Measurements from ENCODE around the gene TRIL. TPM values are rescaled to one million over a fixed set of nuclear protein-coding genes. Genes with fewer than 3 reads are reported as not detected.

The TRIL gene, protein sequence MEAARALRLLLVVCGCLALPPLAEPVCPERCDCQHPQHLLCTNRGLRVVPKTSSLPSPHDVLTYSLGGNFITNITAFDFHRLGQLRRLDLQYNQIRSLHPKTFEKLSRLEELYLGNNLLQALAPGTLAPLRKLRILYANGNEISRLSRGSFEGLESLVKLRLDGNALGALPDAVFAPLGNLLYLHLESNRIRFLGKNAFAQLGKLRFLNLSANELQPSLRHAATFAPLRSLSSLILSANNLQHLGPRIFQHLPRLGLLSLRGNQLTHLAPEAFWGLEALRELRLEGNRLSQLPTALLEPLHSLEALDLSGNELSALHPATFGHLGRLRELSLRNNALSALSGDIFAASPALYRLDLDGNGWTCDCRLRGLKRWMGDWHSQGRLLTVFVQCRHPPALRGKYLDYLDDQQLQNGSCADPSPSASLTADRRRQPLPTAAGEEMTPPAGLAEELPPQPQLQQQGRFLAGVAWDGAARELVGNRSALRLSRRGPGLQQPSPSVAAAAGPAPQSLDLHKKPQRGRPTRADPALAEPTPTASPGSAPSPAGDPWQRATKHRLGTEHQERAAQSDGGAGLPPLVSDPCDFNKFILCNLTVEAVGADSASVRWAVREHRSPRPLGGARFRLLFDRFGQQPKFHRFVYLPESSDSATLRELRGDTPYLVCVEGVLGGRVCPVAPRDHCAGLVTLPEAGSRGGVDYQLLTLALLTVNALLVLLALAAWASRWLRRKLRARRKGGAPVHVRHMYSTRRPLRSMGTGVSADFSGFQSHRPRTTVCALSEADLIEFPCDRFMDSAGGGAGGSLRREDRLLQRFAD
- total RNA-seq (1 to 10 TPM; 1.1 to 5.9 (median 2.9) TPM), polyA plus RNA-seq (1 to 10 TPM in 1 of 2 donors, under 1 TPM in 1; 0.59 to 1.6 TPM)
- long read RNA-seq, donor 1, full-length matches to known transcripts = 3 of 3 reads
- long read RNA-seq, donor 1, partial matches to known transcripts = 0 of 3 reads
- long read RNA-seq, donor 1, other reads (novel, unspliced or antisense) = 0 of 3 reads
- long read RNA-seq, donor 2, full-length matches to known transcripts = 10 of 10 reads
- long read RNA-seq, donor 2, partial matches to known transcripts = 0 of 10 reads
- long read RNA-seq, donor 2, other reads (novel, unspliced or antisense) = 0 of 10 reads
- long read RNA-seq, donor 3, full-length matches to known transcripts = 10 of 10 reads
- long read RNA-seq, donor 3, partial matches to known transcripts = 0 of 10 reads
- long read RNA-seq, donor 3, other reads (novel, unspliced or antisense) = 0 of 10 reads

DNA sequence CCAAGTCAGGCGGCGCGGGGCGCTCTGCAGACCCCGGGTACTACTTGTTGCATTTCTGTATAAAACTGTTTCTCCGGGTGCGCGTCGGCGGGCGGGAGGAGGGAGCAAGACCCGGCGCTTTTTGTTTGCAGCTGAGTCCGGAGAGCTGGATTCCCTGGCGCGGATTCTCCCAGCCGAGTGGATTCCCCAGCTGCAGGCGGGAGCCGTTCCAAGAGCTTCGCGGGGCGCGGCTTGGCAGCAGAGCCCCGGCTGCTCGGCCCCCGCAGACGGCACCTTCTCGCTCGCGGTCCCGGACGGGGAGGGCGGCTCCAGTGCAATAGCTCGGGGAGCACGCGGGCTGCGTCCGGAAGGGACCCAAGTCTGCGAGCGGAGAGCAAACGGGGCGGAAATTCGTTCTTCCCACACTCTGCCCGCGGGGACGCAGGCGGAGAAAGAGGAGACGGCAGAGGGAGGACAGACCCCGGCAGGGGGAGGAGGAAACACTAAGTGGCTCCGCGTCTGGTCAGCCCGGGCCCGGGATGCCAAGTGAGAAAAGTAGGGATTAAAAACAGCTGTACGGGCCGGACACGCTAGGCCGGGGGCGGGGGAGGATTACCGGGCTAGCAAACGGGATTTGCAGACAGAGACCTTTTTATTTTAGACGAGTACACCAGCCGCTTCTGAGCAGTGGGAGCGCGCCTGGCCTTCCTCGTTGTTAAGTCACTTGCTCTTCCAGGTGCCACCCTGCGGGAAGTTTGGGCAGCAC is at the start of gene TRIL:
Gene TRIL (minus strand): TSS at position 96 of the 745 bp plus-strand sequence. CDS start 284 bp downstream, outside the sequence.
- Histone ChIP-seq H3K27me3 (peaks cover 0 to 60% (median 0%) of the 10 kb centered on the region in 7 donors), H3K9me3 (no peaks in the 10 kb centered on the region), H3K36me3 (no peaks in the 10 kb centered on the region), H3K4me1 (peaks cover 12 to 58% (median 40%) of the 10 kb centered on the region in 9 donors), H3K27ac (peak within 1 kb of the TSS; percentile 37 to 83 (median 69)), H3K4me3 (peak within 1 kb of the TSS; percentile 49 to 69 (median 62))
- intact Hi-C loops (cut with DNase I) = loop anchor here in 9 of 10 donors (5.0 to 10.0 kb wide), 6 partner anchors 34 to 274 kb away; no protein-coding TSS in a partner anchor
- 6 to 7% methylated on average over 66 of the region's 66 CpGs for WGBS, 2 donors
- TF ChIP-seq, protein P1, sequence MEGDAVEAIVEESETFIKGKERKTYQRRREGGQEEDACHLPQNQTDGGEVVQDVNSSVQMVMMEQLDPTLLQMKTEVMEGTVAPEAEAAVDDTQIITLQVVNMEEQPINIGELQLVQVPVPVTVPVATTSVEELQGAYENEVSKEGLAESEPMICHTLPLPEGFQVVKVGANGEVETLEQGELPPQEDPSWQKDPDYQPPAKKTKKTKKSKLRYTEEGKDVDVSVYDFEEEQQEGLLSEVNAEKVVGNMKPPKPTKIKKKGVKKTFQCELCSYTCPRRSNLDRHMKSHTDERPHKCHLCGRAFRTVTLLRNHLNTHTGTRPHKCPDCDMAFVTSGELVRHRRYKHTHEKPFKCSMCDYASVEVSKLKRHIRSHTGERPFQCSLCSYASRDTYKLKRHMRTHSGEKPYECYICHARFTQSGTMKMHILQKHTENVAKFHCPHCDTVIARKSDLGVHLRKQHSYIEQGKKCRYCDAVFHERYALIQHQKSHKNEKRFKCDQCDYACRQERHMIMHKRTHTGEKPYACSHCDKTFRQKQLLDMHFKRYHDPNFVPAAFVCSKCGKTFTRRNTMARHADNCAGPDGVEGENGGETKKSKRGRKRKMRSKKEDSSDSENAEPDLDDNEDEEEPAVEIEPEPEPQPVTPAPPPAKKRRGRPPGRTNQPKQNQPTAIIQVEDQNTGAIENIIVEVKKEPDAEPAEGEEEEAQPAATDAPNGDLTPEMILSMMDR (IDR thresholded peaks at IDR 0.05) = peak in 2 of 9 donors; percentile 9 to 15
- peak; percentile 59 to 85 (median 78) for ATAC-seq
- DNase-seq = peak; percentile 89

DNA sequence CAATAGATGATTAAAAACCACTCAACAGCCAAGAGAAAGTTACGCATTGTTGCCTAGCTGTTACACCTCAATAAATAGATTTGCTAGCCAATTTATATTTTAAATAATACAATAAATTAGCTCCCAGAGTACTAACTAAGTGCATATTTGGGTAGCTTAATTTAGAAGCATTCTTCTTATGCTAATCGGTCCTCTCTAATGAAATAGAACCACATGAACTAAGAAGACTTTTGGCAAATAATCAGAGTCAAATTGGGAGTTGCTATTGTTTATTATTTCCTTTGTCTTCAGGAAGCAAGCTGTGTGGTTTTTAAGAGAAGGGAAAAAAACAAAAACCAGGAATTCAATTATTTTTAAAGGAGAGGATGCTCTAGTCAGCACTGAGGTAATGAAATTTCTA is 49.0 kb upstream of the TRIL start:
- Histone ChIP-seq H3K4me1 (peaks cover 0 to 60% (median 11%) of the 10 kb centered on the region in 9 donors), H3K9me3 (no peaks in the 10 kb centered on the region), H3K27me3 (no peaks in the 10 kb centered on the region), H3K4me3 (no peak overlapping the region), H3K36me3 (no peaks in the 10 kb centered on the region), H3K27ac (peak overlapping the region in 1 of 10 donors; percentile 55)
- TF ChIP-seq, protein P1 (IDR thresholded peaks at IDR 0.05) = no peak
- DNase-seq (no peak), ATAC-seq (peak in 3 of 8 donors; percentile 42 to 59 (median 58))
- 65 to 68% methylated on average over 2 of the region's 2 CpGs for WGBS, 2 donors
- intact Hi-C loops (cut with DNase I) = no loop called here

DNA sequence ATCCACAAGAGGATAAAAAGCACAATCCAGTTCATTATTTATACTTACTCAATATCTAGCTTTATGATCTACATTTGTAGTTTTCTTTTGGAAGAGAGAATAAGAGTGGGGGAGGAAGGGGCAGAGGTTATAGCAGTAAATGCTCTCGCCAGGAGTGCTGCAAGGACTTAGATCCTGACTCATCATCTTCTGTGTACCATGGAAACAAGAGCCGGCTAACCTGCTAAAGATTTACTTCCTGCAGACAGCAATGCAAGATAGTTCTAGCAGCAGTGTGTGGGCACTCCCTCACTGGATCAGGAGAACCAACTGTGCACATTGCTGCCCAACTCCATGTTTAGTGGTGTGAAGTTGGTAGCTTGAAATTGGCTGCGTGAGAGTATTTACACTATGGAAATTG is 47.7 kb upstream of the TRIL start:
- 67 to 78% methylated on average over 3 of the region's 3 CpGs for WGBS, 2 donors
- Histone ChIP-seq H3K4me1 (peaks cover 0 to 50% (median 6%) of the 10 kb centered on the region in 9 donors), H3K9me3 (no peaks in the 10 kb centered on the region), H3K36me3 (no peaks in the 10 kb centered on the region), H3K4me3 (no peak overlapping the region), H3K27ac (no peak overlapping the region), H3K27me3 (no peaks in the 10 kb centered on the region)
- DNase-seq (no peak), ATAC-seq (no peak)
- TF ChIP-seq, protein P1 (IDR thresholded peaks at IDR 0.05) = no peak
- intact Hi-C loops (cut with DNase I) = no loop called here

Measured in heart right ventricle (tissue), 16 donors.